Measurements from ENCODE around the gene MGAT5. TPM values are rescaled to one million over a fixed set of nuclear protein-coding genes. Genes with fewer than 3 reads are reported as not detected.

The MGAT5 gene
- total RNA-seq, 2 experiments from 2014 or later: 36.9 to 42.2 TPM

DNA sequence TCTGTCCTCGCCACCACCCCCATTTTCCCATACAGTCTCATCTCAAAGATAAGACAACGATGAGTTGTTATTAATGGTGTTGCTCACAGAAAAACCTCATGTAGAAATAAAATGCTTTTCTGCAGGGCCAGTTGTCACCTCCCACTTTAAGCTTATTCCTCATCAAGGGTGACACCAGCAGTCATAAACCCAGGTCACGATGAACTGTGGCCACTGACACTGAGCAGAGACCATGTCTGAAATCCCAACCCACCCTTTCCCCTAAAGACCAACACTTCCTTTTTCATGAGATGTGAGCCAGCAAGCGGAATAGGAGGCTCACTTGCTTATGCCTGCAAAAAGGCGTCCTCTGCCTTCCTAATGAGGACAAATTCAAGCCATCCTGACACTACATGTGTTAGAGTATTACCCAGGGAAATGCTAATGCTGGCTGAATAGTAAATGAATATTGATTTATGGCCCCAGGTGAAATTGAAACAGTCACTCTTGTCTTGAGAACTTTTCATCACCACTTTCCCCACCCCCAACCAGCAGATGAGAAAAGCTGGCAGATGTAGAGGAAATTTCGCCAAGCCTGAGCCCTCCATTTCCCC is 228.4 kb downstream of the MGAT5 start:
- POLR2A ChIA-PET: no interaction called here
- no peaks in the 10 kb centered on the region for H3K9me3 Mint-ChIP-seq
- DNase-seq (no peak), ATAC-seq (no peak)
- H3K27me3 Mint-ChIP-seq: peaks cover 7% of the 10 kb centered on the region
- H3K36me3 Mint-ChIP-seq (ENCODE audit: low read depth): no peaks in the 10 kb centered on the region
- no peak overlapping the region for H3K4me3 Mint-ChIP-seq
- CTCF ChIA-PET: no interaction called here
- intact Hi-C loops (cut with micrococcal nuclease): no loop called here
- TF ChIP-seq, protein P1, sequence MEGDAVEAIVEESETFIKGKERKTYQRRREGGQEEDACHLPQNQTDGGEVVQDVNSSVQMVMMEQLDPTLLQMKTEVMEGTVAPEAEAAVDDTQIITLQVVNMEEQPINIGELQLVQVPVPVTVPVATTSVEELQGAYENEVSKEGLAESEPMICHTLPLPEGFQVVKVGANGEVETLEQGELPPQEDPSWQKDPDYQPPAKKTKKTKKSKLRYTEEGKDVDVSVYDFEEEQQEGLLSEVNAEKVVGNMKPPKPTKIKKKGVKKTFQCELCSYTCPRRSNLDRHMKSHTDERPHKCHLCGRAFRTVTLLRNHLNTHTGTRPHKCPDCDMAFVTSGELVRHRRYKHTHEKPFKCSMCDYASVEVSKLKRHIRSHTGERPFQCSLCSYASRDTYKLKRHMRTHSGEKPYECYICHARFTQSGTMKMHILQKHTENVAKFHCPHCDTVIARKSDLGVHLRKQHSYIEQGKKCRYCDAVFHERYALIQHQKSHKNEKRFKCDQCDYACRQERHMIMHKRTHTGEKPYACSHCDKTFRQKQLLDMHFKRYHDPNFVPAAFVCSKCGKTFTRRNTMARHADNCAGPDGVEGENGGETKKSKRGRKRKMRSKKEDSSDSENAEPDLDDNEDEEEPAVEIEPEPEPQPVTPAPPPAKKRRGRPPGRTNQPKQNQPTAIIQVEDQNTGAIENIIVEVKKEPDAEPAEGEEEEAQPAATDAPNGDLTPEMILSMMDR (IDR thresholded peaks at IDR 0.05): no peak
- H3K4me1 Mint-ChIP-seq (ENCODE audit: low read depth): no peaks in the 10 kb centered on the region
- H3K27ac Mint-ChIP-seq: no peak overlapping the region

- CTCF ChIA-PET: no interaction called here
- DNase-seq: no peak
- no peak overlapping the region for H3K4me3 Mint-ChIP-seq
These were observed 229.0 kb downstream of the MGAT5 start for GRCh38 chr2:134482766-134483340.

DNA sequence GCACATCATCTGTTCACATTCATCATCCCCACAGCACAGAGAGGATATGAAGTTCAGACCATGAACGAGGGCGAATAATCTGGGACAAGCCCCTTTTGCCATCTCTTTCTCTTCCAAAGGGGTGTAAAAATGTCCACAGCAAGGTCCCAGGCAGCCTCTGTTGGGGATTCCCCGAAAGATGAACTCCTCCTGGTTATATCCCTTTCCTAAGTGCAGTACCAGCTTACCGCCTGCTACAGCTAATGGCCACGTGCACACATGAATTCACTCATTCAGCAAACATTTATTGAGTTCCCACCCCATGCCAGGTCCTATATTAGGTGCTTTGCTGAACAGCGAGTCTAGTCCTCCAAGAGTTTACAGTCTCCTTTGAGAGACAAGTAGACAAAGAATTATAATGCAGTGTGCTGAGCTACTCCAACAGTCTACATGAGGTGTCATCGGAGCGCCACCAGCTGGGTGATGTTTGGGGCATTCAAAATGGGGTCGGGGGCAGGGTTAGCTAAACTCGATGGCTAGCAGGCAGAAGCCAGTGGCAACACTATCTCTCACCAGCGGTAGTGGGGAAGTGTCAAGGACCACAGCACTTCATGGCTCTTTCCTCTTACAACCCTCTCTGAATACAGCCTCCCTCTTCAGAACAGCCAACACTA is 236.0 kb downstream of the MGAT5 start:
- Mint-ChIP-seq H3K9me3 (no peaks in the 10 kb centered on the region), H3K4me1 (ENCODE audit: low read depth) (no peaks in the 10 kb centered on the region), H3K27me3 (peaks cover 20% of the 10 kb centered on the region), H3K36me3 (ENCODE audit: low read depth) (no peaks in the 10 kb centered on the region), H3K27ac (no peak overlapping the region), H3K4me3 (no peak overlapping the region)
- CTCF ChIA-PET: interaction anchor here (0.8 kb wide), 1 partner anchor 29 kb away, joined by 3 read pairs; no protein-coding TSS in a partner anchor
- no peak for ATAC-seq
- POLR2A ChIA-PET: no interaction called here
- TF ChIP-seq, protein P1 (IDR thresholded peaks at IDR 0.05): no peak
- intact Hi-C loops (cut with micrococcal nuclease): no loop called here
- peak; percentile 7 for DNase-seq

More at GRCh38 chr2:134482766-134483340, 229.0 kb downstream of the MGAT5 start:
- H3K4me1 Mint-ChIP-seq (ENCODE audit: low read depth): no peaks in the 10 kb centered on the region
- intact Hi-C loops (cut with micrococcal nuclease): no loop called here
- no peaks in the 10 kb centered on the region for H3K36me3 Mint-ChIP-seq (ENCODE audit: low read depth)
- peaks cover 7% of the 10 kb centered on the region for H3K27me3 Mint-ChIP-seq
- TF ChIP-seq, protein P1 (IDR thresholded peaks at IDR 0.05): no peak
- no peaks in the 10 kb centered on the region for H3K9me3 Mint-ChIP-seq
- H3K27ac Mint-ChIP-seq: no peak overlapping the region
- no peak for ATAC-seq
- POLR2A ChIA-PET: no interaction called here

- H3K27me3 Mint-ChIP-seq: peaks cover 20% of the 10 kb centered on the region
- CTCF ChIA-PET: interaction anchor here (0.8 kb wide), 1 partner anchor 30 kb away, joined by 3 read pairs; no protein-coding TSS in a partner anchor
- H3K27ac Mint-ChIP-seq: no peak overlapping the region
- H3K4me1 Mint-ChIP-seq (ENCODE audit: low read depth): no peaks in the 10 kb centered on the region
- no peak overlapping the region for H3K4me3 Mint-ChIP-seq
- H3K9me3 Mint-ChIP-seq: no peaks in the 10 kb centered on the region
- ATAC-seq: no peak
- POLR2A ChIA-PET: no interaction called here
- H3K36me3 Mint-ChIP-seq (ENCODE audit: low read depth): no peaks in the 10 kb centered on the region
- intact Hi-C loops (cut with micrococcal nuclease): no loop called here
- DNase-seq: no peak
- TF ChIP-seq, protein P1 (IDR thresholded peaks at IDR 0.05): no peak
These were observed 236.7 kb downstream of the MGAT5 start for GRCh38 chr2:134490559-134490958.

DNA sequence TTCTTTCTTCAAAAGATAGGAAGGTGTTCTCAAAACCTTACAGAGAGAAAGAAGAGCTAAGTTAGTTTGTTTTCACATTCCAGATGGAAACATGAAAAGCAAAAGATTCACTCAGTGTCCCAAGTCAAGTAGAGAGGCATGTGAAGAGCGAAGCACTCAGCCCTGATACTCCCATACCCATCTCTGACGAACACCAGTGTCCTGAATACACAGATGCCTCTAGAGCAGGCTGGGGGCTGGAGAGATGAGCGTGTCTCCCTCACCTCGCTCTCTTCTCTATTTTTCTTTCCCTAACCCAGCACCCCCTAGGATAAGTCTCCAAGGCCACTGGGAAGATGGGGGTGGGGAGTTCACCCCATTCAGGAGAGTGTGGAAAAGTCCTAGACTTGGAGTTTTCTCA is 237.2 kb downstream of the MGAT5 start:
- ATAC-seq (no peak), DNase-seq (no peak)
- CTCF ChIA-PET: no interaction called here
- Mint-ChIP-seq H3K36me3 (ENCODE audit: low read depth) (no peaks in the 10 kb centered on the region), H3K4me1 (ENCODE audit: low read depth) (no peaks in the 10 kb centered on the region), H3K27me3 (peaks cover 20% of the 10 kb centered on the region), H3K27ac (no peak overlapping the region), H3K4me3 (no peak overlapping the region), H3K9me3 (no peaks in the 10 kb centered on the region)
- intact Hi-C loops (cut with micrococcal nuclease): no loop called here
- TF ChIP-seq, protein P1 (IDR thresholded peaks at IDR 0.05): no peak
- POLR2A ChIA-PET: no interaction called here
